Measurements from ENCODE around the gene SYT6. TPM values are rescaled to one million over a fixed set of nuclear protein-coding genes. Genes with fewer than 3 reads are reported as not detected.
A peak's percentile ranks its signal among the peaks of the same experiment; 100 is the strongest.

The SYT6 gene
- total RNA-seq, 1 experiment from 2014 or later = 77.2 TPM

- H3K36me3 Mint-ChIP-seq (ENCODE audit: insufficient read depth in 1 of 3, low read depth in 3 of 3) = peaks cover 41 to 96% (median 90%) of the 10 kb centered on the region in 3 experiments
- no peak overlapping the region for H3K27ac ChIP-seq (ENCODE audit: insufficient read length, low read depth, low read length)
Observed at GRCh38 chr1:114112775-114113174, 40.9 kb downstream of the SYT6 start.

More at GRCh38 chr1:114112775-114113174, 40.9 kb downstream of the SYT6 start:
- no peak overlapping the region; the same call in 1 of the 2 replicates for H3K14ac ChIP-seq (ENCODE audit: insufficient read depth, low read length)
- no peaks in the 10 kb centered on the region for H3K23me2 ChIP-seq (ENCODE audit: insufficient read length, low read depth, low read length, poor library complexity, severe bottlenecking)
- no peak overlapping the region for H3K4me2 ChIP-seq (ENCODE audit: insufficient read depth, insufficient read length, low read length)
- no peak overlapping the region for H3K56ac ChIP-seq (ENCODE audit: insufficient read length, low read depth, low read length)
- H2AFZ ChIP-seq (ENCODE audit: low read length) = no peak overlapping the region
- H4K20me1 ChIP-seq (ENCODE audit: control insufficient read depth, insufficient read depth, insufficient read length) = no peaks in the 10 kb centered on the region
- no peak overlapping the region for H4K8ac ChIP-seq (replicated peaks; ENCODE audit: insufficient read length, low read depth, low read length)
- H2BK20ac ChIP-seq (ENCODE audit: low read depth, low read length, poor library complexity, severe bottlenecking) = no peak overlapping the region
- H3K27me3 ChIP-seq (ENCODE audit: insufficient read depth, low read length) = no peaks in the 10 kb centered on the region
- H3K23ac ChIP-seq (ENCODE audit: insufficient read length, low read depth, low read length) = no peak overlapping the region
- H4K5ac ChIP-seq (ENCODE audit: insufficient read length, low read depth, low read length) = no peak overlapping the region
- no peaks in the 10 kb centered on the region for H3K79me2 ChIP-seq (ENCODE audit: insufficient read depth, low read length)
- H3K27ac Mint-ChIP-seq = peak overlapping the region in 2 of 3 experiments; percentile 70 to 80; a peak in 3 of 7 replicates
- no peak overlapping the region for H4K91ac ChIP-seq (ENCODE audit: insufficient read length, low read depth, low read length)
- H3T11ph ChIP-seq (ENCODE audit: low read length) = no peak overlapping the region
- H2BK12ac ChIP-seq (ENCODE audit: insufficient read length, low read depth, low read length) = no peak overlapping the region
- no peaks in the 10 kb centered on the region; the same call in none of the 2 replicates for H3K27me3 Mint-ChIP-seq (ENCODE audit: low read depth)
- TF ChIP-seq, protein P1, sequence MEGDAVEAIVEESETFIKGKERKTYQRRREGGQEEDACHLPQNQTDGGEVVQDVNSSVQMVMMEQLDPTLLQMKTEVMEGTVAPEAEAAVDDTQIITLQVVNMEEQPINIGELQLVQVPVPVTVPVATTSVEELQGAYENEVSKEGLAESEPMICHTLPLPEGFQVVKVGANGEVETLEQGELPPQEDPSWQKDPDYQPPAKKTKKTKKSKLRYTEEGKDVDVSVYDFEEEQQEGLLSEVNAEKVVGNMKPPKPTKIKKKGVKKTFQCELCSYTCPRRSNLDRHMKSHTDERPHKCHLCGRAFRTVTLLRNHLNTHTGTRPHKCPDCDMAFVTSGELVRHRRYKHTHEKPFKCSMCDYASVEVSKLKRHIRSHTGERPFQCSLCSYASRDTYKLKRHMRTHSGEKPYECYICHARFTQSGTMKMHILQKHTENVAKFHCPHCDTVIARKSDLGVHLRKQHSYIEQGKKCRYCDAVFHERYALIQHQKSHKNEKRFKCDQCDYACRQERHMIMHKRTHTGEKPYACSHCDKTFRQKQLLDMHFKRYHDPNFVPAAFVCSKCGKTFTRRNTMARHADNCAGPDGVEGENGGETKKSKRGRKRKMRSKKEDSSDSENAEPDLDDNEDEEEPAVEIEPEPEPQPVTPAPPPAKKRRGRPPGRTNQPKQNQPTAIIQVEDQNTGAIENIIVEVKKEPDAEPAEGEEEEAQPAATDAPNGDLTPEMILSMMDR (conservative IDR thresholded peaks at IDR 0.05) = no peak
- no peaks in the 10 kb centered on the region for H3K79me1 ChIP-seq (ENCODE audit: insufficient read depth, low read depth, low read length, poor library complexity, severe bottlenecking)
- no CpG with 5 or more reads among the region's 4 CpGs for WGBS (ENCODE audit: extremely low coverage, insufficient read length, low lambda C conversion rate)
- H3K9ac ChIP-seq (ENCODE audit: extremely low read depth, insufficient read length, low read length) = no peak overlapping the region
- H3K4me1 Mint-ChIP-seq = peaks cover 61 to 62% of the 10 kb centered on the region in 2 experiments
- no peak overlapping the region for H2BK120ac ChIP-seq (ENCODE audit: low read depth, low read length, poor library complexity, severe bottlenecking)
- no peak for DNase-seq
- H2BK15ac ChIP-seq (ENCODE audit: low read depth, low read length) = no peak overlapping the region
- H3K9me3 ChIP-seq (ENCODE audit: control insufficient read depth, low read depth, low read length) = no peaks in the 10 kb centered on the region
- no peak overlapping the region for H3K4me3 Mint-ChIP-seq
- no peak overlapping the region for H3K4ac ChIP-seq (ENCODE audit: low read depth, low read length)
- peaks cover 4% of the 10 kb centered on the region; the same call in 1 of the 2 replicates for H3K4me1 ChIP-seq (ENCODE audit: insufficient read depth, low read length)
- H2AK5ac ChIP-seq (ENCODE audit: insufficient read length, low read length) = no peak overlapping the region
- H3K9me3 Mint-ChIP-seq = no peaks in the 10 kb centered on the region
- H2BK5ac ChIP-seq (ENCODE audit: insufficient read length, low read length) = no peak overlapping the region
- no peak overlapping the region for H3K18ac ChIP-seq (ENCODE audit: insufficient read length, low read depth, low read length)
